ENCODE data around the gene LZTS3.
A peak's percentile ranks its signal among the peaks of the same experiment; 100 is the strongest.

LZTS3 gene

GRCh38 chr20:3203315-3204123 lies 30.2 kb upstream of the LZTS3 start:
- peaks cover 16% of the 10 kb centered on the region for H3K4me1 ChIP-seq (ENCODE audit: control insufficient read depth, insufficient read depth, low read length)
- no peaks in the 10 kb centered on the region for H3K27me3 ChIP-seq (ENCODE audit: control insufficient read depth, insufficient read depth, low read length)
- H3K9ac ChIP-seq (ENCODE audit: low read depth, low read length) = peak overlapping the region; percentile 91
- H3K4me2 ChIP-seq (ENCODE audit: low read length) = peak overlapping the region; percentile 90
- peak overlapping the region; percentile 90 for H3K4me3 ChIP-seq (ENCODE audit: low read length)
- no peaks in the 10 kb centered on the region for H3K9me3 ChIP-seq (replicated peaks; ENCODE audit: low read length)
- peaks cover 27% of the 10 kb centered on the region for H3K36me3 ChIP-seq (ENCODE audit: insufficient read depth, low read length)

- Histone ChIP-seq H3K4me2 (ENCODE audit: low read length) (peak overlapping the region; percentile 90), H3K9me3 (replicated peaks; ENCODE audit: low read length) (no peaks in the 10 kb centered on the region), H3K9ac (ENCODE audit: low read depth, low read length) (peak overlapping the region; percentile 91), H3K36me3 (ENCODE audit: insufficient read depth, low read length) (peaks cover 27% of the 10 kb centered on the region), H3K4me3 (ENCODE audit: low read length) (peak overlapping the region; percentile 90), H3K27me3 (ENCODE audit: control insufficient read depth, insufficient read depth, low read length) (no peaks in the 10 kb centered on the region), H3K4me1 (ENCODE audit: control insufficient read depth, insufficient read depth, low read length) (peaks cover 10% of the 10 kb centered on the region)
Measured at GRCh38 chr20:3202965-3203314, 29.6 kb upstream of the LZTS3 start.

GRCh38 chr20:3199976-3200755 lies 26.8 kb upstream of the LZTS3 start:
- H3K9me3 ChIP-seq (replicated peaks; ENCODE audit: low read length) = no peaks in the 10 kb centered on the region
- no peak overlapping the region for H3K4me3 ChIP-seq (ENCODE audit: low read length)
- no peak overlapping the region for H3K9ac ChIP-seq (ENCODE audit: low read depth, low read length)
- H3K36me3 ChIP-seq (ENCODE audit: insufficient read depth, low read length) = peaks cover 45% of the 10 kb centered on the region
- H3K27me3 ChIP-seq (ENCODE audit: control insufficient read depth, insufficient read depth, low read length) = no peaks in the 10 kb centered on the region
- no peak overlapping the region for H3K4me2 ChIP-seq (ENCODE audit: low read length)
- H3K4me1 ChIP-seq (ENCODE audit: control insufficient read depth, insufficient read depth, low read length) = peaks cover 10% of the 10 kb centered on the region

- peaks cover 54% of the 10 kb centered on the region for H3K36me3 ChIP-seq (ENCODE audit: insufficient read depth, low read length)
Measured at GRCh38 chr20:3199206-3199605, 25.9 kb upstream of the LZTS3 start.

GRCh38 chr20:3195590-3196237 lies 22.4 kb upstream of the LZTS3 start:
- Histone ChIP-seq H3K36me3 (ENCODE audit: insufficient read depth, low read length) (peaks cover 72% of the 10 kb centered on the region), H3K4me3 (ENCODE audit: low read length) (no peak overlapping the region), H3K27me3 (ENCODE audit: control insufficient read depth, insufficient read depth, low read length) (no peaks in the 10 kb centered on the region), H3K4me1 (ENCODE audit: control insufficient read depth, insufficient read depth, low read length) (no peaks in the 10 kb centered on the region), H3K9me3 (replicated peaks; ENCODE audit: low read length) (no peaks in the 10 kb centered on the region), H3K4me2 (ENCODE audit: low read length) (no peak overlapping the region), H3K9ac (ENCODE audit: low read depth, low read length) (no peak overlapping the region)

More at GRCh38 chr20:3199206-3199605, 25.9 kb upstream of the LZTS3 start:
- no peak overlapping the region for H3K9ac ChIP-seq (ENCODE audit: low read depth, low read length)
- no peaks in the 10 kb centered on the region for H3K9me3 ChIP-seq (replicated peaks; ENCODE audit: low read length)
- no peak overlapping the region for H3K4me3 ChIP-seq (ENCODE audit: low read length)
- H3K4me1 ChIP-seq (ENCODE audit: control insufficient read depth, insufficient read depth, low read length) = peaks cover 10% of the 10 kb centered on the region
- H3K4me2 ChIP-seq (ENCODE audit: low read length) = no peak overlapping the region
- H3K27me3 ChIP-seq (ENCODE audit: control insufficient read depth, insufficient read depth, low read length) = no peaks in the 10 kb centered on the region

GRCh38 chr20:3194617-3195280 lies 21.4 kb upstream of the LZTS3 start:
- H3K9ac ChIP-seq (ENCODE audit: low read depth, low read length) = no peak overlapping the region
- no peak overlapping the region for H3K4me2 ChIP-seq (ENCODE audit: low read length)
- no peak overlapping the region for H3K4me3 ChIP-seq (ENCODE audit: low read length)
- peaks cover 67% of the 10 kb centered on the region for H3K36me3 ChIP-seq (ENCODE audit: insufficient read depth, low read length)
- H3K27me3 ChIP-seq (ENCODE audit: control insufficient read depth, insufficient read depth, low read length) = no peaks in the 10 kb centered on the region
- no peaks in the 10 kb centered on the region for H3K9me3 ChIP-seq (replicated peaks; ENCODE audit: low read length)
- no peaks in the 10 kb centered on the region for H3K4me1 ChIP-seq (ENCODE audit: control insufficient read depth, insufficient read depth, low read length)

GRCh38 chr20:3193806-3194616 lies 20.7 kb upstream of the LZTS3 start:
- Histone ChIP-seq H3K4me2 (ENCODE audit: low read length) (no peak overlapping the region), H3K4me3 (ENCODE audit: low read length) (no peak overlapping the region), H3K9ac (ENCODE audit: low read depth, low read length) (no peak overlapping the region), H3K36me3 (ENCODE audit: insufficient read depth, low read length) (peaks cover 66% of the 10 kb centered on the region), H3K27me3 (ENCODE audit: control insufficient read depth, insufficient read depth, low read length) (no peaks in the 10 kb centered on the region), H3K9me3 (replicated peaks; ENCODE audit: low read length) (no peaks in the 10 kb centered on the region), H3K4me1 (ENCODE audit: control insufficient read depth, insufficient read depth, low read length) (no peaks in the 10 kb centered on the region)

- Histone ChIP-seq H3K9me3 (replicated peaks; ENCODE audit: low read length) (no peaks in the 10 kb centered on the region), H3K4me3 (ENCODE audit: low read length) (no peak overlapping the region), H3K36me3 (ENCODE audit: insufficient read depth, low read length) (peaks cover 61% of the 10 kb centered on the region), H3K4me2 (ENCODE audit: low read length) (no peak overlapping the region), H3K9ac (ENCODE audit: low read depth, low read length) (no peak overlapping the region), H3K4me1 (ENCODE audit: control insufficient read depth, insufficient read depth, low read length) (no peaks in the 10 kb centered on the region), H3K27me3 (ENCODE audit: control insufficient read depth, insufficient read depth, low read length) (no peaks in the 10 kb centered on the region)
Measured at GRCh38 chr20:3192226-3193015, 19.1 kb upstream of the LZTS3 start.

- no peak overlapping the region for H3K4me2 ChIP-seq (ENCODE audit: low read length)
- H3K36me3 ChIP-seq (ENCODE audit: insufficient read depth, low read length) = peaks cover 52% of the 10 kb centered on the region
- H3K9me3 ChIP-seq (replicated peaks; ENCODE audit: low read length) = no peaks in the 10 kb centered on the region
- H3K27me3 ChIP-seq (ENCODE audit: control insufficient read depth, insufficient read depth, low read length) = no peaks in the 10 kb centered on the region
- H3K4me3 ChIP-seq (ENCODE audit: low read length) = no peak overlapping the region
- H3K4me1 ChIP-seq (ENCODE audit: control insufficient read depth, insufficient read depth, low read length) = no peaks in the 10 kb centered on the region
- H3K9ac ChIP-seq (ENCODE audit: low read depth, low read length) = no peak overlapping the region
Measured at GRCh38 chr20:3190681-3191111, 17.3 kb upstream of the LZTS3 start.

- Histone ChIP-seq H3K4me3 (ENCODE audit: low read length) (no peak overlapping the region), H3K36me3 (ENCODE audit: insufficient read depth, low read length) (peaks cover 42% of the 10 kb centered on the region), H3K4me1 (ENCODE audit: control insufficient read depth, insufficient read depth, low read length) (no peaks in the 10 kb centered on the region), H3K4me2 (ENCODE audit: low read length) (no peak overlapping the region), H3K9ac (ENCODE audit: low read depth, low read length) (no peak overlapping the region), H3K9me3 (replicated peaks; ENCODE audit: low read length) (no peaks in the 10 kb centered on the region), H3K27me3 (ENCODE audit: control insufficient read depth, insufficient read depth, low read length) (no peaks in the 10 kb centered on the region)
Measured at GRCh38 chr20:3189561-3190131, 16.3 kb upstream of the LZTS3 start.
